ENCODE data around the gene GLYAT.

GLYAT gene

GRCh38 chr11:58675334-58676155 lies 56.2 kb downstream of the GLYAT start:
- Histone ChIP-seq H3K4me3 (ENCODE audit: extremely low read depth, insufficient read depth, low read length, poor library complexity, severe bottlenecking) (no peak overlapping the region), H3K36me3 (ENCODE audit: control insufficient read depth, insufficient read depth, low read length) (no peaks in the 10 kb centered on the region), H3K9me3 (ENCODE audit: control insufficient read depth, low read length) (peaks cover 5% of the 10 kb centered on the region), H3K27ac (ENCODE audit: low read depth, low read length, severe bottlenecking) (no peak overlapping the region), H3K4me1 (ENCODE audit: control insufficient read depth, insufficient read depth, low read length, poor library complexity, severe bottlenecking) (no peaks in the 10 kb centered on the region)
- 41 to 80% methylated on average over 7 to 11 of the region's 13 CpGs for whole genome bisulfite sequencing, 2 experiments (ENCODE audit: insufficient coverage in 2 of 2)

- H3K4me1 ChIP-seq (ENCODE audit: control insufficient read depth, insufficient read depth, low read length, poor library complexity, severe bottlenecking) = no peaks in the 10 kb centered on the region
- no peak overlapping the region for H3K27ac ChIP-seq (ENCODE audit: low read depth, low read length, severe bottlenecking)
- H3K9me3 ChIP-seq (ENCODE audit: control insufficient read depth, low read length) = peaks cover 1% of the 10 kb centered on the region
- no peaks in the 10 kb centered on the region for H3K36me3 ChIP-seq (ENCODE audit: control insufficient read depth, insufficient read depth, low read length)
- 90 to 92% methylated on average over 9 to 10 of the region's 12 CpGs for WGBS, 2 experiments (ENCODE audit: insufficient coverage in 2 of 2)
- no peak overlapping the region for H3K4me3 ChIP-seq (ENCODE audit: extremely low read depth, insufficient read depth, low read length, poor library complexity, severe bottlenecking)
Measured at GRCh38 chr11:58674609-58675008, 57.1 kb downstream of the GLYAT start.

GRCh38 chr11:58671983-58672633 lies 59.6 kb downstream of the GLYAT start:
- H3K9me3 ChIP-seq (ENCODE audit: control insufficient read depth, low read length) = no peaks in the 10 kb centered on the region
- WGBS, 2 experiments (ENCODE audit: insufficient coverage in 2 of 2) = 81 to 84% methylated on average over 5 of the region's 6 CpGs
- no peaks in the 10 kb centered on the region for H3K36me3 ChIP-seq (ENCODE audit: control insufficient read depth, insufficient read depth, low read length)
- no peaks in the 10 kb centered on the region for H3K4me1 ChIP-seq (ENCODE audit: control insufficient read depth, insufficient read depth, low read length, poor library complexity, severe bottlenecking)
- no peak overlapping the region for H3K27ac ChIP-seq (ENCODE audit: low read depth, low read length, severe bottlenecking)
- H3K4me3 ChIP-seq (ENCODE audit: extremely low read depth, insufficient read depth, low read length, poor library complexity, severe bottlenecking) = no peak overlapping the region

- Histone ChIP-seq H3K36me3 (ENCODE audit: control insufficient read depth, insufficient read depth, low read length) (no peaks in the 10 kb centered on the region), H3K27ac (ENCODE audit: low read depth, low read length, severe bottlenecking) (no peak overlapping the region), H3K4me1 (ENCODE audit: control insufficient read depth, insufficient read depth, low read length, poor library complexity, severe bottlenecking) (no peaks in the 10 kb centered on the region), H3K9me3 (ENCODE audit: control insufficient read depth, low read length) (no peaks in the 10 kb centered on the region), H3K4me3 (ENCODE audit: extremely low read depth, insufficient read depth, low read length, poor library complexity, severe bottlenecking) (no peak overlapping the region)
- WGBS, 2 experiments (ENCODE audit: insufficient coverage in 2 of 2) = 78 to 100% methylated on average over 1 to 2 of the region's 5 CpGs
Measured at GRCh38 chr11:58659910-58660570, 71.7 kb downstream of the GLYAT start.

GRCh38 chr11:58659404-58659803 lies 72.3 kb downstream of the GLYAT start:
- Histone ChIP-seq H3K9me3 (ENCODE audit: control insufficient read depth, low read length) (no peaks in the 10 kb centered on the region), H3K4me3 (ENCODE audit: extremely low read depth, insufficient read depth, low read length, poor library complexity, severe bottlenecking) (no peak overlapping the region), H3K27ac (ENCODE audit: low read depth, low read length, severe bottlenecking) (no peak overlapping the region), H3K36me3 (ENCODE audit: control insufficient read depth, insufficient read depth, low read length) (no peaks in the 10 kb centered on the region), H3K4me1 (ENCODE audit: control insufficient read depth, insufficient read depth, low read length, poor library complexity, severe bottlenecking) (no peaks in the 10 kb centered on the region)
- WGBS, 2 experiments (ENCODE audit: insufficient coverage in 2 of 2) = 67 to 73% methylated on average over 1 of the region's 2 CpGs
